ENCODE measurements around the gene GPR152.

- no peak for TF ChIP-seq CTCF (IDR thresholded peaks at IDR 0.05)
- no peak for TF ChIP-seq EP300 (IDR thresholded peaks at IDR 0.05)
- no peak for TF ChIP-seq POLR2AphosphoS5 (IDR thresholded peaks at IDR 0.05)
Measured at GRCh38 chr11:67490727-67491065, 38.2 kb upstream of the GPR152 start.
